GM18502 (cell line): ENCODE data around the gene VSIG4.

ENCODE experiments used
- ATAC-seq: cut with Tn5 transposase; IDR thresholded peaks from one replicate; pipeline ENCODE4 v1.9.1; 2021; ENCODE audit warnings: mild to moderate bottlenecking; ENCODE audit not compliant: unreplicated experiment, poor library complexity

Gene VSIG4

DNA sequence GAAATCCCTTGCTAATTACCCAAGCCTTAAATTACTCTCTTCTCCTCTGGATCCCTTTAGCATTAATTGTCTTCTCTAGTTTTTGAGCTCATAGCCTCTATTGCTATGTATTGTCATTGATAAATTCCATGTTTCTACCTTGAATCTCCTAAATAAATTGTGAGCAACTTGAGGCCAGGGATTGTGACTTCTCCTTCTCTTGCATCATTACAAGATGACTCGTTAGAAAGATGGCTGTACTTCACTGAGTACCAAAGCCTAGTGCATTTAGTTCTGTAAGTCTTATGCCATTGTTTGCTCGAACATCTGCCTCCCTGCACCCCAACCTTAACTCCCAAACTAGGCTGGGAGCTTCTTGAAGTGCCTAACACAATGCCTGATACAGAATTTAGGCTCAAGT lies 15.3 kb downstream of the VSIG4 start:
- no peak for ATAC-seq

DNA sequence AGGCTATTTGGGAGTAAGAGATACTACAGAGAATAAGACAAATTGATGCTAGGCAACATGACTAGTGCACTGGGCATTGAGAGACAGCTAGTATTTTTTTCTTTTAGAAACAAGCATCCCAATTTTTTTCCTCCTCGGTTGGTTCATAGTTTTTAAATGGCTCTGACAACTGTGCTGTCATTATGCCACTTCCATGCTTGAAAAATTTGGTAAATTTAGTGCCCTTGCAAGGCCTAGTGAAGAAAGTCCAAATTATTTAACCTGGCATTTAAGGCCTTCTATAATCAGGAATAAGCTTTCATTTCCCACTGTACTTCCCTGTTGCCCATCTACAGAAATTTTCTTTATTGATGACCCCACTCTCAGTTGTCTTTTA lies 15.8 kb downstream of the VSIG4 start:
- ATAC-seq: no peak

- ATAC-seq: no peak
These were observed 16.3 kb downstream of the VSIG4 start for GRCh38 chrX:66023385-66024091.

- no peak for ATAC-seq
These were observed 17.1 kb downstream of the VSIG4 start for GRCh38 chrX:66022632-66023384.

GRCh38 chrX:66021765-66022631 lies 17.9 kb downstream of the VSIG4 start:
- ATAC-seq: no peak

DNA sequence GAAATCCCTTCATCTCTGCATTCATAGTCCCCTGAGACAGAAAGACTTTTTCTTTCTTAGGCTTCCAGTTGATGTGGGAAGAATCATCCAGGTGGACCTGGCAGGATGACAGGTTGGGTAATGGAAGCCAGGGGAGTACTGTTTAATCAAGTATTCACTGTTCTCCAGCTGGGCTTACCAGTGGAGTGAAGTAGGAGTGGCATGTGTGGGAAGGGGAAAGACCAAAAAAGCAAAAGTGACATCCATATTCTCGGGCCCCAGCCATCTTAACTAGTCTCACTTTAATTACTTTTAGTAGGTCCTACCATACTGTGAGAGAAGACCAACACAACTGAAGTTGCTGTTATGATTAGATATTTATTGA lies 18.5 kb downstream of the VSIG4 start:
- ATAC-seq: no peak

DNA sequence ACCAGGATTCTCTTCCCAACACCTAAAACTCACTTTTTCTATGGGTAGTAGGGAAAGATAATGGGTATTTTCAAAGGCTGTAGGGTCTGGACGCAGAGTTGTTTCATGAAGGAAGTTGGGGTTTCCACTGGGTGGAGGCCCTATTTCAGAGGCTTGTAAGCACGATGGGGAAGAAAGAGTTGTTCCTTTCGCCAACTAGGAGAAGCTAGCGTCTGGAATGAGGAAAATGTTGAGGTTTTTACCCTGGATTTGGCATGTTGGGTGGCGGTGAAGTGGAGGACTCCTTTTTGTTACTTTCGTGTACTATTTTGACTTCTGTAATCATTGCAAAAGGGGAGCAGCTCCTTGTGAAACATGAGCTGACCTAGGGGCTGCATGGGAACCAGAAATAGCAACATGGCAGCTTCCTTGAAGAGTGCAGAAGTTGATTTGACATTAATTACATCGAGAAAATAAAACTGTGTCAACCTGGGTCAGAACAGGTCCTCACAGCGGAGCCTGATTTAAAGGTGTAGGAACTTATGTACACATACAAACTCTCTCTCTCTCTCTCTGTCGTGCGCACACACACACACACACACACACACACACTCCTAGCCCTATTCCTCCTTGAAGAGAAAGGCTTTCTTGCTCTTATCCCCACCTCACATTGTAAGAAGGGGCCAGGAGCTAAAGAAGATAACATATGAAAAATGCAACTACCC lies 19.1 kb downstream of the VSIG4 start:
- no peak for ATAC-seq

DNA sequence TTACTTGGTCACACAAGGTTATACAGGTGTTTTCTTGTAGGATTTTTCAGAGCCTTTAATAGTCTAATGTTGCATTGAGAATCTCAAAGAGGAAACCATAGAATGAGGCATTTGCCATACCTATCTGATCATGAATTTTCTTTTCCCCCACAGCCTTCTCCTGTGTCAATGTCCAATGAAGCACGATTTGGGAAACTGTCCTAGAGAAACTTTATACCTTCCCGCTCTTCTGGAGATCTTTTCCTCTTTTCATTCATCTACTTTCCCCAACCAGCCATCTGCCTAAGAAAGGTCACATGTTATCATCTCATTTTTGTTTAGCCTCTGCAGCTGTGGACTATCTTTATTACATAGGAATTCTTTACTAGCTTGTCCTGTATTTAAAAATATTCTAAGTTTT lies 19.9 kb downstream of the VSIG4 start:
- ATAC-seq: no peak

GRCh38 chrX:66019310-66019652 lies 20.6 kb downstream of the VSIG4 start:
- ATAC-seq: no peak

DNA sequence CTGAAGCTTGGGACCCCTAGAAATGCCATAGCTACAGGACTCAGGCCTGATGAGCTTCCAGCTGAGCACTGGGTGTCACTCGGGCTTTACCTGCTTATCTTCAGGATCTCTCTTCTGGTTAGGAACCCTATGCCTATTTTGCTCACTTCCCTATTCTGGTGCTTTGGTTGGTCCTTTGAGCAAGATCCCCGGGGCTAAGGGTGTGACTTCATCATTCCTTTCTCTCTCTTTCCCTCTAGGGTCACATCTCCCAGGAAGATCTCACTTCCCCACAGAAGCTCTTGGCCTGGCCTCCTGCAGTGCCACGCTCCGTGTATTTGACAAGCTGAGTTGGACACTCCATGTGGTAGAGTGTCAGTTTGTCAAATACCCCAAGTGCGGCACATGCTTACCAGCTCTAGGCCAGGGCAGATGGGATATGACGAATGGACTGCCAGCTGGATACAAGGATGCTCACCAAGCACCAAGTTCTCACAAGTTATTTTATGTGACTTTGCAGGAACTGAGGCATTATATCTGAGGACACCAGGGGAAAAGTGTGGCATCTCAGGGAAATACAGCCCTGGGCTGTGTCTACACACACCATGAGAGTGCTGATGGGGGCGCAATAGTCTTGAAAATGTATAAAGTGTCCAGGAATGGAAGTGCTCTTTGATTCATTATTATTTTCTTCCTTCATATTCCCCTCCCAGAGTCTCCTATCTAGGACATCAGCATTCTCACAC lies 21.1 kb downstream of the VSIG4 start:
- ATAC-seq: peak; percentile 32

GRCh38 chrX:66017659-66018170 lies 22.2 kb downstream of the VSIG4 start:
- no peak for ATAC-seq

GRCh38 chrX:66016905-66017658 lies 22.8 kb downstream of the VSIG4 start:
- ATAC-seq: peak; percentile 31

DNA sequence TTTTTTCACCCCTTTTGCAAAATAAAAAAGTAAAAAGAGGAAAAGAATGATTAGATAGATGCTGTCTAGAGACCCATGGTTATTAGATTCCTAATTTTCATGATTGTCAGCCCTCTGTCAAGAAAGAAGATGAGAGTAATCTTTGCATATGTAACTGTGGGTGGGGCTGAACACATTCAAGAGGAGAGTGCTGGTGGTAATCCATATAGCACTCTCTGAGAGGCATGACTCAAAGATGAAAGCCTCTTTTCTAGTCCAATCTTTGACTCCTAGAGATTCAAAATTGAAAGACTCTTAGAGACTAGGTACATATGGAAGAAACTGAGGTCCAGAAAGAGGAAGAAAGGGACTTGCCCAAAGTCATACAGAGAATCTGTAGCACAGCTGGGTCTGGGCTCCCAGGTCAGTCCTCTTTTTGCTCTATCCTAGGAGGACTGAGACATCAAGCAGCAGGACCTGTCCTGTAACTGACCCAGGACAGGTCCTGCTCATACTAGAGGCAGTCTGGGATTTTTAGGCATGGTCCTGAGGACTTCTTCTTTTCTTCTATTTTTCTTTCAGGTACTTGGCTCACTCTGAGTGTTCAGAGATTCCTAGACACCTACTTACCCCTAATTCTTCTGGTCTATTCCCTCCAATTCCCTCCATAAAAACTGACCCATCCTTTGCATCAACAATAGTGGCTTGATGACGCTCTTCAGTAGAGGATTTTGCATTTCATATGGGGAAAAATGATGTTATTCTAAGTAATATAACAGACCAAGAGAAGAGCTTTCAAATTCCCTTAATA lies 23.8 kb downstream of the VSIG4 start:
- ATAC-seq: peak; percentile 35

GRCh38 chrX:66015152-66015831 lies 24.6 kb downstream of the VSIG4 start:
- peak; percentile 48 for ATAC-seq

DNA sequence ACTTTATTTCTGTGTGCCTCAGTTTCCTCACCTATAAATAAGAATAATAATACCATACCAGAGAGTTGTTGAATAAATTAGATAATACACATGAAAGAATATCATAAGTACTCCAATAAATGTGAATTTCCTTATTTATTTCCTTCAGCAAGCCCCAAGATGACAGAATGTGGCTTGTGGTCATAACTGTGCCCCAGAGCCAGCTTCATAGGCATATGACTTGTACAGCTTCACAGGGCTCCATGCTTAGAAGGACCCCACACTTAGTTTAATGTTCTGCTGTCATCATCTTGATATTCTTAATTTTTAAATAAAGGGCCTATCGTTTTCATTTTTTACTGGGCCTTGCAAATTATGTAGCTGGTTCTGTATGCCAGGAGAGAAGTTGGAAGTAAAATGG lies 25.3 kb downstream of the VSIG4 start:
- no peak for ATAC-seq

DNA sequence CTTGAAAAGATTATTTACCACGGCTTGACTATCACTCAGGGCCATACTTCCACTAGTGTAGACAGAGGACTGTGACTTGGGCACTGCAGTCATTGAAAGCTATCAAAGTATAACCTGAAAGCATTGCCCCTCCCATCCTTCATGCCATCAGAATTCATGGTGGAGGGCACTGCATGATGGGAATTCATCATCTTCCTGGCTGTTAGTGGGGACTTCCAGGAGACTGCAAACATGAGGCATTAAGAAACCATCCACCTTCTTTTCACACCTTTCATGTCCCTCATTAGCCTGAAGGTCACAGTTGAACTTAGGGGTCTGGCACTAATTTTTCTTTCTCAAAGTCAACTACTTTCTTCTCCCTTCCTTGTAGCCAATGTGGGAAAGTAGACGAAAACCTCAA lies 25.8 kb downstream of the VSIG4 start:
- ATAC-seq: no peak

- peak; percentile 26 for ATAC-seq
These were observed 26.6 kb downstream of the VSIG4 start for GRCh38 chrX:66013194-66013816.
